GM18517 (cell line): ENCODE measurements around the gene ERCC8.
"Not testable (repeated sequence)": the region's sequence is repeated elsewhere in the genome, so short reads cannot be mapped to it uniquely, and the experiment has no call there.

Experiments
- ATAC-seq: cut with Tn5 transposase; IDR thresholded peaks from one replicate; pipeline ENCODE4 v1.9.1; 2021; ENCODE audit warnings: mild to moderate bottlenecking, moderate library complexity; ENCODE audit not compliant: unreplicated experiment

Gene ERCC8, protein sequence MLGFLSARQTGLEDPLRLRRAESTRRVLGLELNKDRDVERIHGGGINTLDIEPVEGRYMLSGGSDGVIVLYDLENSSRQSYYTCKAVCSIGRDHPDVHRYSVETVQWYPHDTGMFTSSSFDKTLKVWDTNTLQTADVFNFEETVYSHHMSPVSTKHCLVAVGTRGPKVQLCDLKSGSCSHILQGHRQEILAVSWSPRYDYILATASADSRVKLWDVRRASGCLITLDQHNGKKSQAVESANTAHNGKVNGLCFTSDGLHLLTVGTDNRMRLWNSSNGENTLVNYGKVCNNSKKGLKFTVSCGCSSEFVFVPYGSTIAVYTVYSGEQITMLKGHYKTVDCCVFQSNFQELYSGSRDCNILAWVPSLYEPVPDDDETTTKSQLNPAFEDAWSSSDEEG

DNA sequence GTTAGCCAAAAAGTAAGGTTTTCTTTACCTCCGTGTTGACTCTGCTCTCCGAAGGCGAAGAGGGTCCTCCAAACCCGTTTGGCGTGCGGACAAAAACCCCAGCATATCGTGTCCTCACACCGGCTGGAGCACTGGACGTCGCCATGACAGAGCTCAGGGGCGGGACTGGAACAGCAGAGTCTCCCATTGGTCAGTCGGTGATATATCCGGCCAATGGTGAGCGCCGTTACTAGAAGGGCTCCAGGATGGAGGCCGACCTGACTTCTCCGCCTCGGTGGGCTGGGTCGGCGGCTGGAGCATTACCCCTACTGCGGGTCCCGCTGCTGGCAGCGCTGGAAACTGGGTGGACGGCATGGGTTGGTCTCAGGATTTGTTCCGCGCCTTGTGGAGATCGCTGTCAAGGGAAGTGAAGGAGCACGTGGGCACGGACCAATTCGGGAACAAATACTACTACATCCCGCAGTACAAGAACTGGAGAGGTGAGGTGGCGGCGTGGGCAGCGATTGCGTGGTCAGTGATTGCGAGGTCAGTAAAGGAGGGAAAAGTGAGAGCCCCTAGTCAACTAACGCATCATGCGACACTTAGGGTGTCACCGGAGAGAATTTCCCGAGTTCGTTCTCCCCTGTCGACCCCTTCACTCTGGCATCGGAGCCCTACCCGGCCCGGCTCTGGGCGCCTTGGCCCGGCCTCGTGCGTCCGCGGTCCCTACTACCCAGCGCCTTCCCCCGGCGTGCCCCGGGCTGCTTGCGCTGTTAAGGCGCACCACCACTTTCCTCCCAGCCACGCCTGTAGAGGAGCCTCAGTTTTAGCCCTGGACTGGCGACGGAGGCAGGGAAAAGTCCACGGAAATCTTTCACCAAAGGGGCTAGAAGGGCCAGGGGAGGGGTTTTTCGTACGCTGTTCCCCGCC, at the start of gene ERCC8, which contains the start of gene NDUFAF2:
ERCC8 (minus strand) TSS at position 167 of the 909 bp plus-strand sequence; CDS start at position 105, 62 bp downstream.
NDUFAF2 (plus strand) TSS at position 302 of the 909 bp plus-strand sequence; CDS start at position 353, 51 bp downstream.
- ATAC-seq, result peak; percentile 99

DNA sequence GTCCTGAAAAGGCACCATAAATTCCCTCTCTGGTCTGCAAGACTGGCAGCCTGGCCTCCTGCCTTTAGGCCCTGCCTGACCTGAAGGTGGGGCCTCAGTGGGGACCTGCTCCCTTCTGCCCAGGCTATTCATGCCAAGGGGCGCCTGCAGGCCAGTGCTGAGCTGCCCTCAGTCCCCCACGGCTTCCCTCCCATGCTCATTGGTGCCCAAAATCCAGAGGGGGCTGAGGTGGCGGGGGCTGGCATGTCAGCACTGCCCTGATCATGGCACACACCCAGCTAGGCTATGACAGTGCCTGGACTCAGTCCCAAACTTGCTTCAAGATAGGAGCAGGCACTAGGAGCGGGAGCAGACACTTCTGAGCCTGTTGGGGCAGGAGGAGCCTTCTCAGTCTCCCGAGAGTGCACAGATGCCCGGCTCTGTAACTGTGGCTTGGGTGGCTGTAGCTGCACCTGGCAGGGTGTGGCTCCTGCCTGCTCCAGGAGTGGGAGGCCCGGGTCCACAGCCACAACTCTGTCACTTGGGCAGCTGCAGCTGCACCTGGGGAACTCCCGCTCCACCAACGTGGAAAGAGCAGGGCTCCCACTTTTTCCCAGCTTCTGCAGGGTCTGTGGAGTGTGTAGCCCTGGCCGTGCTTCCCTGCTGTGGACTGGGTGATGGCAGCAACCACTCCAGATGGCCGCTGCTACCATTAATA, 49.2 kb upstream of the ERCC8 start:
- ATAC-seq, result no peak

DNA sequence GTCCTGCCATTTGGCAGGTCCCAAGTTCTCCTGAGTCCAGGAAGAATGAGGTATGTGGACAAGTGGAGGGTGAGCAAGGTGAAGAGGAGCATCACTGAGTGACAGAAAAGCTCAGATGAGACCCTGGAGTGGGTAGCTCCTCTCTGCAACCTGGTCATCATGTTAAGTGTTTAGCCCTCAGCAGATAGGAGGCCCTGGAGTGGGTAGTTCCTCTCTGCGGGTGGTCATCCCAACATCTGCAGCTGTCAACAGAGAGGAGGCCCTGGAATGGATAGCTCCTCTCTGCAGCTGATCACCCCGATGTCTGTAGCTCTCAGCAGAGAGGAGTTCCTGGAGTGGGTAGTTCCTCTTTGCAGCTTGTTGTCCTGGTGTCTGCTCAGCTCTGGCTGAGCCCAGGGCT, 48.6 kb upstream of the ERCC8 start:
- ATAC-seq, result no peak

DNA sequence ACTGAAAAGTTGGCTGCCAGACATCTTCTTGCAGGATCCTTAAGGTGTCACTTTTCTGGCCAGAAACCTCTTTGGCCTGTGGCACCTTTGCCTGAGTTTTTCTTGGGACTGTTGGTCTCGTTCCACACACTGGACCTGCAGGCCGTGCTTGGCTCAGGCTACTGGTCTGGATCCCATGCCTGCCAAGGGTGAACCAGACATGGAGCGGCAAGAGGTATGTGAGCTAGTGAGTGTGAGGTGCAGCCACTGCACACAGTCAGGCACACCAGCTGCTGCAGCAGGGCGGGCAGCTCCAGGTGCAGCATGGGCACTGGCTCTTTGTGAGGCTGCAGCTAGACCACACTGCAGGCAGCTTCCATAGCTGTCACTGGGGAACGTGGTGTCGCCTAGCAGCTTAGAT, 48.0 kb upstream of the ERCC8 start:
- ATAC-seq, result no peak

DNA sequence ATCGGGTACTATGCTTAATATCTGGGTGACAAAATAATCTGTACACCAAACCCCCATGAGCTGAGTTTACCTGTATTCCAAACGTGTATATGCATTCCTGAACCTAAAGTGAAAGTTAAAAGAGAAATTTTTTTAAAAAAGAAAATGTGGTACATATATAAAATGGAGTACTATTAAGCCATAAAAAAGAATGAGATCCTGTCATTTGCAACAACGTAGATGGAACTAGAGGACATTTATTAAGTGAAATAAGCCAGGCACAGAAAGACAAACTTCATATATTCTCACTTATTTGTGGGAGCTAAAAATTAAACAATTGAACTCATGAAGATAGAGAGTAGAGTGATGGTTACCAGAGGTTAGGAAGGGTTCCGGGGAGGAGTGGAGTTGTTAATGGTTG, 44.9 kb upstream of the ERCC8 start:
- ATAC-seq, result no peak

DNA sequence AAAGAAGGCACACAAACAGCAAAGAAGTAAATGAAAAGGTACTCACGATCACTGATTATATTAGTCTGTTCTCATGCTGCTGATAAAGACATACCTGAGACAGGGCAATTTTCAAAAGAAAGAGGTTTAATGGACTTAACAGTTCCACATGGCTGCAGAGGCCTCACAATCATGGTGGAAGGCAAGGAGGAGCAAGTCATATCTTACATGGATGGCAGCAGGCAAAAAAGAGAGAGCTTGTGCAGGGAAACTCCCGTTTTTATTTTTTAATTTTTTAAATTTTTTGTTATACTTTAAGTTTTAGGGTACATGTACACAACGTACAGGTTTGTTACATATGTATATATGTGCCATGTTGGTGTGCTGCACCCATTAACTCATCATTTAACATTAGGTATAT, 37.3 kb upstream of the ERCC8 start:
- ATAC-seq, result not testable (repeated sequence)

DNA sequence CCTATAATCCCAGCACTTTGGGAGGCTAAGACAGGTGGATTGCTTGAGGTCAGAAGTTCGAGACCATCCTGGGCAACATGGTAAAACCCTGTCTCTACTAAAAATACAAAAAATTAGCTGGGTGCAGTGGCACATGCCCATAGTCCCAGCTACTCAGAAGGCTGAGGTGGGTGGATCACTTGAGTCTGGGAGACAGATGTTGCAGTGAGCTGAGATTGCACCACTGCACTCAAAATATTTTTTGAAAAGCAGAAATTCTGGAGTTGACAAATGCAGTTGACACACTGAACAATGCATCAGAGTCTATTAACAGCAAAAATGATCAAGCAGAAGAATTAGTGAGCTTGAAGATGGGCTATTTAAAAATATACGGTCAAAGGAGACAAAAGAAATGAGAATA, 35.6 kb upstream of the ERCC8 start:
- ATAC-seq, result no peak

DNA sequence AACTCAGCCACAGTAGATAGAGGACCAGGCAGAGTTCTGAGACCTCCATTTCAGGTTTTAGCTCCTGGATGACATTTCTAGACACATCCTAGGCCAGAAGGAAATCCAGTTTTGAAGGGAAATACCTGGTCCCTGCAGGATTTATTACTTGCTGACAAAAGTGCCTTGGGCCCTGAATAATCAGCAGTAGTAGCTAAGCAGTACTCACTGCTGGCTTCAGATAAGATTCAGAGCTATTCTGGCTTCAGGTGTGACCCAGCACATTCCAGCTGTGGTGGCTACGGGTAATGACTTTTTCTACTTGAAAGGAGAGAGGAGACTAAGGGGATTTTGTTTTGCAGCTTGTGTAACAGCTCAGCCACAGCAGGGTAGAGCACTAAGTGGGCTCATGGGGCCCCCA, 34.1 kb upstream of the ERCC8 start:
- no peak for ATAC-seq

DNA sequence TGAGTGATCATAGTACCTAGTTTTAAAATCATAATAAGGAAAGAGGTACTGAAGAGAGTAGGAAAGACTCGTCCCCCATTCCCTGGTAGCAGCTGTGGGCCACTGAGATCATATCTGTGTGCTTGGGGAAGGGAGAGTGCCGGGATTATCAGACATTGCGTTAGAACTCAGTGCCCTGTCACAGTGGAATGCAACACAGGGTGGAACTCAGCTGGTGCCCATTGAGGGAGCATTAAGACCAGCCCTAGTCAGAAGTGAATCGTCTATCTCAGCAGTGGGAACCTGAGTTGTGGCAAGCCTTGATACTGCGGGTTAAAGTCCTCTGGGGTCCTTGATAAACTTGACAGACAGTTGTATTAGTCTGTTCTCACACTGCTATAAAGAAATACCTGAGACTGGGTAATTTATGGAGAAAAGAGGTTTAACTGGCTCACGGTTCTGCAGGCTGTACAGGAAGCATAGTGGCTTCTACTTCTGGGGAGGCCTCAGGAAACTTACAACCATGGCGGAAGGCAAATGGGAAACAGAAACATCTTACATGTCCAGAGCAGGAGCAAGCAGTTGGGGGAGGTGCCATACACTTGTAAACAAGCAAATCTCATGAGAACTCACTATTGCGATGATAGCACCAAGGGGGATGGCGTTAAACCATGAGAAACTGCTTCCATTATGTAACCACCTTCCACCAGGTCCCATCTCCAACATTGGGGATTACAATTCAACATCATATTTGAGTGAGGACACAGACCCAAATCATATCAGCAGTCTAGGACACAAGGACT, 33.3 kb upstream of the ERCC8 start:
- ATAC-seq, result no peak

DNA sequence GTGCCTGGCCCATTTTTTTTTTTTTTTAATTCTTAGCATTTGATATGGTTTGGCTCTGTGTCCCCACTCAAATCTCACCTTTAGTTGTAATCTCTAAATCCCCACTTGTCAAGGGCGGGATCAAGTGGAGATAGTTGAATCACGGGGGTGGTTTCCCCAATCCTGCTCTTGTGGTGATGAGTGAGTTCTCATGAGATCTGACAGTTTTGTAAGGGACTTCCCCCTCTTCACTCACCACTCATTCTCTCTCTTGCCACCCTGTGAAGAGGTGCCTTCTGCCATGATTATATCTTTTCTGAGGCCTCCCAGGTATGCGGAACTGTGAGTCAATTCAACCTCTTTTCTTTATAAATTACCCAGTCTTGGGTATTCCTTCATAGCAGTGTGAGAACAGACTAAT, 27.4 kb upstream of the ERCC8 start:
- ATAC-seq, result no peak

DNA sequence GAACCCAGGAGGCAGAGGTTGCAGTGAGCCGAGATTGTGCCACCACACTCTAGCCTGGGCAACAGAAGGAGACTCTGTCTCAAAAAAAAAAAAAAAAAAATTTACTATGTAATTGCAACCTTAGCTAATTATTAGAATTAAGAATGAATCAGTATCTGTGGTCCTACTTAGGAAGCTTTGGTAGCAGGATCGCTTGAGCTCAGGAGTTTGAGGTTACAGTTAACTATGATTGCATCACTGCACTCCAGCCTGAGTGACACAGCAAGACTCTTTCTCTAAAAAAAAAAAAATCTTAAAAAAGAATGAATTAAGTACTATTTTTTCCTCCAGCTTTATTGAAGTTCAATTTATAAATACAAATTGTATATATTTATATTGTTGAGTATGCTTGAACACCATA, 16.8 kb upstream of the ERCC8 start:
- no peak for ATAC-seq

DNA sequence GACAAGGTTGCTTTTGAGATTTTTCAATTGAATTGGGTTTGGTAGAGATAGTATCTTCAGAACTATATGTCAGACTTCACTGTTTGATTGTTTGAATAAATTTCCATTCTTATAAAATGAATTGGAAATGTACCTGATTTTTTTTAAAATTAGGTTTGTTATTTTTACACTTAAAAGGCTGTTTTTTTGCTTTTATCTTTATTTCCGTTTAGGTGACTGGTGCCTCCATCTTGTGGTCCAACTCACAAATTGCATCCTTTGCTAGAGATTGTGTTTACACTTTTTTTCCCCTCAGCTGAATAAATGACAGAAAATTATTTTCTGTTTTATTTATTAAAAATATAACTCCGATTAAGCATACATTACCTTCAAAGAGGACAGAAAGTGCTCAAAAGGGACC, 15.7 kb upstream of the ERCC8 start:
- ATAC-seq, result no peak

DNA sequence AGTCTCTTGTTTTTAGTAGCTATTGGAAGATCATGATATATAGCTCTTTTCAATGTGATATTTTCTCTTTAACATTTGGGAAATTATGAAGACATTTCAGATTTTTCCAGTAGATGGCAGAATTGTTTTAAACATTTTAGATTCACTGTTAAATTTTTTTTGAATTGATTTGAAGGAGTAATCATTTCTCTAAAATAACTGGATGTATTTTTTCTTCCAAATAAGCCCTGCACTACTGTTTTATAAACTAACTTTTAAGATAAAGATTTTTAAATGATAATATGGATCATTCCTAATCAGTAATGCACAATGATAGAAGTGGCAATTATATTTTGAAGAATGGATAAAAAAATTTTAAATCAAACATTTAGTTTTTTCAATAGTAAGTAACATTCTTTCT, 14.3 kb upstream of the ERCC8 start:
- ATAC-seq, result no peak

DNA sequence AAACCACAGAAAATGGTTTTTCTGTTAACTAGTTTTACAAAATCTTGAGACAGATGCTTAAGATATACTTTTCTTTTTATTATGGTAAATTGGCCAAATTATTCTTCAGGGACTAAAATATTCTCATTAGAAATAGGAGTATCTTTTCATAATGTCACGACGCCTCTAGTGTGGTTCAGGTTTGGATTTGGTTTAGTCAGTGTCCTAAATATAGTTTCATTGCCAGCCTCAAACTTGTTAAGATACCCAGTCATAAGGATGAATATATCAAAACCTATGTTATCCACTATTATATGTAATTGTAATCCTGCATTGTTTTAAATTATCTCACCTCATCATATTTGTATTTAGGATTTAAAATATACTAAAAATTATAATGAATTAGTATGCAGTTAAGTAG, 13.8 kb upstream of the ERCC8 start:
- ATAC-seq, result no peak

DNA sequence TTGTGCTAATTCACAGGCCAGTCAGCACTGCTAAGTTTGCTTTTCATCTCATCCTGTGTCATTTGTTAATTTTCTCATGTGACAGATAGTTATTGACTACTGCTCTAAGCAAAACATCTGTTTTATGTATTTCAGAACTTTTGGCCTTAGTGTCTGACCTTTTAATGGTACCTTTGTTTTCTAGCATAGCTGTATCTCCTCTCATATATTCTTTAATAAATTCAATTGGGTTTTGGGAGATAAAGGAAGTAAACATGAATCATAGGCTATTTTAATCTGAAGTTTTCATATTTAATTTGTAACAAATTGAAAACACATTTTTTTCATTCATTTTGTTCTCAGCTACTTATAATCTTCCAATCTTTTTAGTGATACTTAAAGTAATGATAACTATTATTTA, 13.2 kb upstream of the ERCC8 start:
- no peak for ATAC-seq

DNA sequence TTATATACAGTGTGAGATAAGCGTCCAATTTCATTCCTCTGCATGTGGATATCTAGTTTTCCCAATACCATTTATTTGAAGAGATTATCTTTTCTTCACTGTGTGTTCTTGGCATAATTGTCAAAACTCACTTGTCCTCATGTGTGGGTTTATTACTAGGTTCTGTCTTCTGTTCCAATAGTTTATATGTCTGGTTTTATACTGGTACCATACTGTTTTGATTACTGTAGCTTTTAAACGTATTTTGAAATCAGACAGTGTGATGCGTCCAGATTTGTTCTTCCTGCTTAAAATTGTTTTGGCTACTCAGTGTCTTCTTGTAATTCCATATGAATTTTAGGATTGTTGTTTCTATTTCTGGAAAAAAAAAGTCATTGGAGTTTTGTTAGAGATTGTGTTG, 10.4 kb upstream of the ERCC8 start:
- ATAC-seq, result no peak

DNA sequence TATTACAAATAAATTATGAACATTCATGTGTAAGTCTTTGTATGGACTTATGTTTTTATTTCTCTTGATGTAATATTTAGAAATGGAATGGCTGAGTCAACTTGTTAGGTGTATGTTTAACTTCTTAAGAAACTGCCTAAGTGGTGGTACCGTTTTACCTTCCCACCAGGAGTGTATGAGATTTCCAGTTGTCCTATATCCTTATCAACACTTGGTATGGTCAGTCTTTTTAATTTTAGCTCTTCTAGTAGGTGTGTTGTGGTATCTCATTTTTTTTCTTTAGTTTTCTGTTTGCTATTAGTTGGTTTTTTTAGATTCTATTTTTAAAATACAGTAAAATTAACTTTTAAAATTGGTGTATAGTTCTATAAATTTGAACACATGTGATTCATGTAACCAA, 3.9 kb upstream of the ERCC8 start:
- no peak for ATAC-seq

DNA sequence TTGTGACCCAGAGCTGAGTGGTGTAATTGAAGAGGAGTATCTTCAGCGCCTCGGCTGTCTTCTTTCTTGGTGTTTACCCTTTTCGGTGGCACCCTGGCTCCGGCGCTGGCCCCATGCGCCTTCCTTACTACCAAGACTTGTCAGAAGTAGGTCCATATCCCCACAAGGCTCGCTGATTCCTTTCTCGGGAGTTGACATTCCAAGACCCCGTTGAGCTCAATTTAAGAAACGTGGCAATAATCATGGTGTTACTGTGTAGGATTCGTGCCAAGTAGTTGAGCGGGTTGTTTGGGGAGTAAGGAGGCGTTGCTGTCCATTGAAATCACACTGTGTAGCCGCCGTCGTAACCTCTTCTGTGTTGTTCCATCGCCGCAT, 930 bp upstream of the ERCC8 start:
- ATAC-seq, result peak; percentile 18

DNA sequence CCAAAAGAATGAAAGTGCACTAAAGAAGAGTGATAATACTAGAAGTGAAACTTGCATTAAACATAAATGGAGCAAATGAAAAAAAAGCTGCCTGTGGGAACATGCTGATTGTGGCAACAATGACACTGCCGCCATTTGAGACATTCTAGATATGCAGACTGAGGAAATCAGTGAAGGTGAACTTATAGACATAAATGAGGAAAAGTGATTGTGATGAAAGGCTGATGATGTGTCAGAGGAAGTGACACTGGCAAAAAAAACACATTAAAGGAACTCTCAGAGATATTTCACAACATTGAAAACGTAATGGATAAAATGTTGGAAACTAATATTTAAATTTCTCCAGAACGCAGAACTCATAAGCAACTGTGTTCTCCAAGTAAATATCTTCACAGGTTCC, 1.2 kb downstream of the ERCC8 start:
- ATAC-seq, result no peak

DNA sequence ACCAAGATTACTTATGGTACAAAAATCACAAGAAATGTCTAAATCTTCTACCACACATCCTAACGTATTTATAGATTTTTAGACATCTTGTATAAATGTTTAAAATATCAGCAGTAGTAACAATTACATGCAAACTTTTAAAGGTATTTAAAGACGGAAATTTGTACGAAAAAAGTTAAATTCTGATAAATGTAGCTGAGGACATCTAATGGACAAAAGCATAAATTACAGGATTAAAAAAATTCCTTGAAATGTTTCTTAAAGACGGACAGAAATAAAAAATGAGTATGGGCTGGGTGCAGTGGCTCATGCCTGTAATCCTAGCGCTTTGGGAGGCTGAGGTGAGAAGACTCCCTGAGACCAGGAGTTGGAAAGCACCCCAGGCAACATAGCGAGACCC, 15.8 kb downstream of the ERCC8 start:
- ATAC-seq, result no peak

DNA sequence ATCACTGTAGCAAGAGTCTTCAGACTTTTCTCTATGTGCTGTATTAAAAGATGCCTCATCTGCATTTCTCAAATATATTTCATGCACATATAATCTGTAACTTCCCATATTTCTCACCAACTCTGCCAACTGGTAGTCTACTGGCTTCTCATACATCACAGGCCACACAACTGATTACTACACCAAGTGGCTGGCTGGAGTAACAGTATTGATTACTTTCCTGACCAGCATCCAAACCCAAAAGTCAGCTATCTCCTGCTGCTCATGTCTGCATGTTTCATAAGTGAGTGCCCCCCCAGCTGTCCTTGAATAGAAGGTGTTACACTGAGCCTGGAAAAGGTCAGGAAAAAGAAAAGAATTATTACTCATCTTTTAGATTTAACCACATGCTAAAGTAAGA, 17.4 kb downstream of the ERCC8 start:
- ATAC-seq, result no peak
